Measurements from ENCODE around the gene SSBP3. TPM values are rescaled to one million over a fixed set of nuclear protein-coding genes. Genes with fewer than 3 reads are reported as not detected.

Gene SSBP3
- total RNA-seq, 1 experiment from 2014 or later, result 71.2 TPM

GRCh38 chr1:54341763-54342162, 64.4 kb downstream of the SSBP3 start:
- in situ Hi-C loops (cut with HindIII; ENCODE audit: low sequenced_read_pairs), result no loop called here
- DNase-seq (ENCODE audit: low spot score), result no peak

GRCh38 chr1:54340878-54341277, 65.3 kb downstream of the SSBP3 start:
- no peak for DNase-seq (ENCODE audit: low spot score)
- in situ Hi-C loops (cut with HindIII; ENCODE audit: low sequenced_read_pairs), result no loop called here

GRCh38 chr1:54340434-54340833, 65.8 kb downstream of the SSBP3 start:
- DNase-seq (ENCODE audit: low spot score), result no peak
- in situ Hi-C loops (cut with HindIII; ENCODE audit: low sequenced_read_pairs), result no loop called here

GRCh38 chr1:54339126-54339525, 67.1 kb downstream of the SSBP3 start:
- in situ Hi-C loops (cut with HindIII; ENCODE audit: low sequenced_read_pairs), result no loop called here

GRCh38 chr1:54338464-54338863, 67.7 kb downstream of the SSBP3 start:
- in situ Hi-C loops (cut with HindIII; ENCODE audit: low sequenced_read_pairs), result no loop called here
- no peak for DNase-seq (ENCODE audit: low spot score)

More at GRCh38 chr1:54339126-54339525, 67.1 kb downstream of the SSBP3 start:
- no peak for DNase-seq (ENCODE audit: low spot score)

GRCh38 chr1:54337928-54338327, 68.3 kb downstream of the SSBP3 start:
- DNase-seq (ENCODE audit: low spot score), result no peak
- in situ Hi-C loops (cut with HindIII; ENCODE audit: low sequenced_read_pairs), result no loop called here

- no peak for DNase-seq (ENCODE audit: low spot score)
- in situ Hi-C loops (cut with HindIII; ENCODE audit: low sequenced_read_pairs), result no loop called here
Measured at GRCh38 chr1:54337034-54337433, 69.2 kb downstream of the SSBP3 start.

- no peak for DNase-seq (ENCODE audit: low spot score)
- in situ Hi-C loops (cut with HindIII; ENCODE audit: low sequenced_read_pairs), result no loop called here
Measured at GRCh38 chr1:54336116-54336515, 70.1 kb downstream of the SSBP3 start.

GRCh38 chr1:54335755-54336108, 70.5 kb downstream of the SSBP3 start:
- peak; percentile 61 for DNase-seq (ENCODE audit: low spot score)
- in situ Hi-C loops (cut with HindIII; ENCODE audit: low sequenced_read_pairs), result no loop called here

GRCh38 chr1:54335011-54335754, 71.0 kb downstream of the SSBP3 start:
- in situ Hi-C loops (cut with HindIII; ENCODE audit: low sequenced_read_pairs), result no loop called here
- no peak for DNase-seq (ENCODE audit: low spot score)

GRCh38 chr1:54332781-54333585, 73.2 kb downstream of the SSBP3 start:
- in situ Hi-C loops (cut with HindIII; ENCODE audit: low sequenced_read_pairs), result no loop called here
- DNase-seq (ENCODE audit: low spot score), result peak; percentile 91

- DNase-seq (ENCODE audit: low spot score), result no peak
- in situ Hi-C loops (cut with HindIII; ENCODE audit: low sequenced_read_pairs), result no loop called here
Measured at GRCh38 chr1:54331843-54332463, 74.2 kb downstream of the SSBP3 start.

GRCh38 chr1:54331091-54331772, 75.0 kb downstream of the SSBP3 start:
- in situ Hi-C loops (cut with HindIII; ENCODE audit: low sequenced_read_pairs), result no loop called here
- DNase-seq (ENCODE audit: low spot score), result no peak

- in situ Hi-C loops (cut with HindIII; ENCODE audit: low sequenced_read_pairs), result no loop called here
- DNase-seq (ENCODE audit: low spot score), result no peak
Measured at GRCh38 chr1:54329312-54330003, 76.7 kb downstream of the SSBP3 start.

- no peak for DNase-seq (ENCODE audit: low spot score)
- in situ Hi-C loops (cut with HindIII; ENCODE audit: low sequenced_read_pairs), result no loop called here
Measured at GRCh38 chr1:54328066-54328636, 78.0 kb downstream of the SSBP3 start.

GRCh38 chr1:54327386-54328065, 78.7 kb downstream of the SSBP3 start:
- in situ Hi-C loops (cut with HindIII; ENCODE audit: low sequenced_read_pairs), result no loop called here
- DNase-seq (ENCODE audit: low spot score), result no peak

GRCh38 chr1:54326543-54327385, 79.4 kb downstream of the SSBP3 start:
- DNase-seq (ENCODE audit: low spot score), result no peak
- in situ Hi-C loops (cut with HindIII; ENCODE audit: low sequenced_read_pairs), result no loop called here

All from G401 (cell line).